Panc1 (cell line): ENCODE results near the gene WNT9A. TPM values are rescaled to one million over a fixed set of nuclear protein-coding genes. Genes with fewer than 3 reads are reported as not detected.

Experiments
- ATAC-seq: fragments of 200-7000 bp; cut with Tn5 transposase; 2 replicates; pipeline ENCODE4 v1.9.1; 2020; ENCODE audit warnings: mild to moderate bottlenecking, moderate library complexity
- BruUV-seq: library from RNA; stranded (reverse); fragments of 400-500 nt; replicated peaks from 2 replicates; lab custom pipeline; 2021; lab: Mats Ljungman, UMichigan
- CTCF ChIA-PET: fragments of 300-600 bp; sonication (Branson Sonifier 250); formaldehyde crosslinking; loops from one replicate; lab custom pipeline; 2022; ENCODE audit warnings: antibody characterized with exemption; lab: Charles Lee
- POLR2A ChIA-PET: fragments of 300-600 bp; sonication (Branson Sonifier 250); formaldehyde crosslinking; loops from one replicate; lab custom pipeline; 2022; ENCODE audit warnings: antibody characterized with exemption; lab: Charles Lee
- DNase-seq: peaks from one replicate; pipeline ENCODE4 v3.0.0-alpha.2; 2010; ENCODE audit warnings: low read depth, low spot score
- H3K27ac ChIP-seq: 2 replicates; pipeline ENCODE4 v1.5.1; 2011; ENCODE audit warnings: mild to moderate bottlenecking, low read length, inconsistent platforms
- H3K27me3 ChIP-seq: fragments of 200-500 bp; sonication (Bioruptor generic); 2 replicates; pipeline ENCODE4 v1.6.0; 2014; ENCODE audit warnings: low read length, inconsistent platforms; ENCODE audit not compliant: control insufficient read depth, insufficient read depth
- H3K36me3 ChIP-seq: fragments of 200-500 bp; sonication (Bioruptor generic); 2 replicates; pipeline ENCODE4 v1.5.1; 2014; ENCODE audit warnings: inconsistent platforms, mild to moderate bottlenecking, low read length, moderate library complexity; ENCODE audit not compliant: control insufficient read depth, insufficient read depth
- H3K4me1 ChIP-seq: 2 replicates; pipeline ENCODE4 v1.5.1; 2011; ENCODE audit warnings: inconsistent platforms, mild to moderate bottlenecking, low read length, moderate library complexity; ENCODE audit not compliant: control insufficient read depth, insufficient read depth
- H3K4me3 ChIP-seq, 2 experiments: 2 replicates each; pipeline ENCODE4 v1.5.1; 2011 to 2012; ENCODE audit warnings: low read depth in 2 of 2, low read length in 2 of 2, mild to moderate bottlenecking in 2 of 2, inconsistent platforms in 1 of 2, moderate library complexity in 1 of 2
- H3K9me3 ChIP-seq: fragments of 200-500 bp; sonication (Bioruptor generic); 2 replicates; pipeline ENCODE4 v1.5.1; 2014; ENCODE audit warnings: low read depth, mild to moderate bottlenecking, inconsistent platforms, low read length, moderate library complexity; ENCODE audit not compliant: control insufficient read depth, insufficient read depth
- POLR2AphosphoS5 ChIP-seq: IDR thresholded peaks from 2 replicates; pipeline ENCODE4 v1.6.1; 2012; ENCODE audit warnings: mild to moderate bottlenecking, low read depth, low read length, moderate library complexity
- SIN3A ChIP-seq: IDR thresholded peaks from 2 replicates; pipeline ENCODE4 v1.6.1; 2012; ENCODE audit warnings: low read depth, mild to moderate bottlenecking, low read length, moderate library complexity, borderline replicate concordance; ENCODE audit not compliant: insufficient read depth
- TCF7L2 ChIP-seq: IDR thresholded peaks from 2 replicates; pipeline ENCODE4 v1.6.1; 2011; ENCODE audit warnings: mild to moderate bottlenecking, low read depth, low read length, inconsistent platforms
- in situ Hi-C: cut with HindIII; loops from 2 replicates; pipeline ENCODE4 v1.10.0; 2016; ENCODE audit warnings: low sequenced_read_pairs, low pct_unique_long_range_greater_than_20kb
- intact Hi-C: fragments of 100-400 bp; cut with micrococcal nuclease; formaldehyde crosslinking; loops from one replicate; pipeline ENCODE4 v1.10.0; 2022; ENCODE audit not compliant: unreplicated experiment
- total RNA-seq: library from RNA; stranded (reverse); gene quantifications from one replicate; pipeline ENCODE4 v1.2.1, GENCODE V29; 2021; ENCODE audit not compliant: unreplicated experiment
- TF ChIP-seq, protein P1 (sequence below), 2 experiments: IDR thresholded peaks; 2 replicates each; pipeline ENCODE4 v1.6.1; 2011 to 2012; ENCODE audit warnings: low read depth in 2 of 2, control low read depth in 1 of 2, low read length in 1 of 2, mild to moderate bottlenecking in 1 of 2, moderate library complexity in 1 of 2; ENCODE audit not compliant: insufficient read depth in 1 of 2
- TF ChIP-seq, protein P2 (sequence below): fragments of 450-650 bp; IDR thresholded peaks from 2 replicates; pipeline ENCODE4 v1.5.1; 2017; ENCODE audit warnings: mild to moderate bottlenecking

Gene WNT9A
- total RNA-seq, 1 experiment from 2014 or later: 26.5 TPM

DNA sequence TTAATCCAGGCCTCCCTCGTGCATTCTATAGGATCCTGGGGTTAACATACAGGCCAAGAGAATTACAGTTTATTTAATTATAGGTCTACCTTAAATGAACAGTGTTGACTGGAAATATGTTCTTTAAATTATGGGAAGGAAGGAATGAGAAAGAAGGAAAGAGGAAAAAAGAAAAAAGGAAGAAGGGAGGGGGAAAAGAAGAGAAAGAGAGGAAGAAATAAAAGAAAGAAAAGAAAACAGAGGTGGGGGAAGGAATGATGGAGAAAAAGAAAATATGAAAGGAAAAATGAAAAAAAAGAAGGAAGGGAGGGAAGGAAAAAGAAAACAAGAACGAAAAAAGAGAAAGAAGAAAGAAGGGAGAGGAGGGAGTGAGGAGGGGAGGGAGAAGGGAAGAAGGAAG, 38.5 kb downstream of the WNT9A start:
- no peak for DNase-seq
- intact Hi-C loops (no loop called here), in situ Hi-C loops (no loop called here)
- H3K27ac ChIP-seq: no peak overlapping the region
- TF ChIP-seq SIN3A (no peak), TCF7L2 (no peak), POLR2AphosphoS5 (no peak)
- TF ChIP-seq, protein P1, sequence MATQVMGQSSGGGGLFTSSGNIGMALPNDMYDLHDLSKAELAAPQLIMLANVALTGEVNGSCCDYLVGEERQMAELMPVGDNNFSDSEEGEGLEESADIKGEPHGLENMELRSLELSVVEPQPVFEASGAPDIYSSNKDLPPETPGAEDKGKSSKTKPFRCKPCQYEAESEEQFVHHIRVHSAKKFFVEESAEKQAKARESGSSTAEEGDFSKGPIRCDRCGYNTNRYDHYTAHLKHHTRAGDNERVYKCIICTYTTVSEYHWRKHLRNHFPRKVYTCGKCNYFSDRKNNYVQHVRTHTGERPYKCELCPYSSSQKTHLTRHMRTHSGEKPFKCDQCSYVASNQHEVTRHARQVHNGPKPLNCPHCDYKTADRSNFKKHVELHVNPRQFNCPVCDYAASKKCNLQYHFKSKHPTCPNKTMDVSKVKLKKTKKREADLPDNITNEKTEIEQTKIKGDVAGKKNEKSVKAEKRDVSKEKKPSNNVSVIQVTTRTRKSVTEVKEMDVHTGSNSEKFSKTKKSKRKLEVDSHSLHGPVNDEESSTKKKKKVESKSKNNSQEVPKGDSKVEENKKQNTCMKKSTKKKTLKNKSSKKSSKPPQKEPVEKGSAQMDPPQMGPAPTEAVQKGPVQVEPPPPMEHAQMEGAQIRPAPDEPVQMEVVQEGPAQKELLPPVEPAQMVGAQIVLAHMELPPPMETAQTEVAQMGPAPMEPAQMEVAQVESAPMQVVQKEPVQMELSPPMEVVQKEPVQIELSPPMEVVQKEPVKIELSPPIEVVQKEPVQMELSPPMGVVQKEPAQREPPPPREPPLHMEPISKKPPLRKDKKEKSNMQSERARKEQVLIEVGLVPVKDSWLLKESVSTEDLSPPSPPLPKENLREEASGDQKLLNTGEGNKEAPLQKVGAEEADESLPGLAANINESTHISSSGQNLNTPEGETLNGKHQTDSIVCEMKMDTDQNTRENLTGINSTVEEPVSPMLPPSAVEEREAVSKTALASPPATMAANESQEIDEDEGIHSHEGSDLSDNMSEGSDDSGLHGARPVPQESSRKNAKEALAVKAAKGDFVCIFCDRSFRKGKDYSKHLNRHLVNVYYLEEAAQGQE (IDR thresholded peaks at IDR 0.05; ENCODE audit: insufficient read depth in 1 of 2, low read depth in 2 of 2, low read length in 1 of 2): no peak
- TF ChIP-seq, protein P2, sequence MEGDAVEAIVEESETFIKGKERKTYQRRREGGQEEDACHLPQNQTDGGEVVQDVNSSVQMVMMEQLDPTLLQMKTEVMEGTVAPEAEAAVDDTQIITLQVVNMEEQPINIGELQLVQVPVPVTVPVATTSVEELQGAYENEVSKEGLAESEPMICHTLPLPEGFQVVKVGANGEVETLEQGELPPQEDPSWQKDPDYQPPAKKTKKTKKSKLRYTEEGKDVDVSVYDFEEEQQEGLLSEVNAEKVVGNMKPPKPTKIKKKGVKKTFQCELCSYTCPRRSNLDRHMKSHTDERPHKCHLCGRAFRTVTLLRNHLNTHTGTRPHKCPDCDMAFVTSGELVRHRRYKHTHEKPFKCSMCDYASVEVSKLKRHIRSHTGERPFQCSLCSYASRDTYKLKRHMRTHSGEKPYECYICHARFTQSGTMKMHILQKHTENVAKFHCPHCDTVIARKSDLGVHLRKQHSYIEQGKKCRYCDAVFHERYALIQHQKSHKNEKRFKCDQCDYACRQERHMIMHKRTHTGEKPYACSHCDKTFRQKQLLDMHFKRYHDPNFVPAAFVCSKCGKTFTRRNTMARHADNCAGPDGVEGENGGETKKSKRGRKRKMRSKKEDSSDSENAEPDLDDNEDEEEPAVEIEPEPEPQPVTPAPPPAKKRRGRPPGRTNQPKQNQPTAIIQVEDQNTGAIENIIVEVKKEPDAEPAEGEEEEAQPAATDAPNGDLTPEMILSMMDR: no peak
- peaks cover 19% of the 10 kb centered on the region for H3K4me1 ChIP-seq
- POLR2A ChIA-PET: no interaction called here
- no peaks in the 10 kb centered on the region for H3K27me3 ChIP-seq
- ATAC-seq: no peak
- no TSS peak for BruUV-seq
- H3K9me3 ChIP-seq: no peaks in the 10 kb centered on the region
- no peaks in the 10 kb centered on the region for H3K36me3 ChIP-seq
- no peak overlapping the region for H3K4me3 ChIP-seq
- CTCF ChIA-PET: no interaction called here

DNA sequence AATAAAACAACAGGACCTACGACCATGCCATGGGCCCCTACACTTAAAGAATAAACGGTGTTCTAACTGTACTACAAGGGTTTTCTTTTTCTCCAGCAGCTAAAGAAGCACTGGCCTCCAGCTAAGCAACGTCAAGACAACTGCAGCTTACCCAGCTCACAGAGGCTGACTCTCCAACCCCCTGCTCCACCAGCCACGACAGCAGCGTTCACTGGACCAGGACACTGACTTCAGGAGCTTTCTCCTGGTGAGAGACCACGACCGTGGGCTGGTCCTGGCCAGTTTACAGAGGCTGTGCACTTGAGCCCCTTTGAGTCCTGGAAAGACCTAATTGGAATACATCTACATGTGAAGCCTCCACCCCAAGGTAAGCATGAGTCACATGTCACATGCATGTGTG, 39.4 kb downstream of the WNT9A start:
- ATAC-seq: no peak
- TF ChIP-seq, protein P1 (IDR thresholded peaks at IDR 0.05; ENCODE audit: insufficient read depth in 1 of 2, low read depth in 2 of 2, low read length in 1 of 2): no peak
- TF ChIP-seq, protein P2: no peak
- DNase-seq: no peak
- no peaks in the 10 kb centered on the region for H3K9me3 ChIP-seq
- no peak overlapping the region for H3K4me3 ChIP-seq
- peaks cover 12% of the 10 kb centered on the region for H3K4me1 ChIP-seq
- in situ Hi-C loops (no loop called here), intact Hi-C loops (no loop called here)
- CTCF ChIA-PET: no interaction called here
- no TSS peak for BruUV-seq
- H3K36me3 ChIP-seq: no peaks in the 10 kb centered on the region
- POLR2A ChIA-PET: no interaction called here
- no peaks in the 10 kb centered on the region for H3K27me3 ChIP-seq
- H3K27ac ChIP-seq: no peak overlapping the region
